Mammary epithelial cell (primary cell): ENCODE measurements around the gene ATP5ME.

Experiments
- EZH2 ChIP-seq: IDR thresholded peaks from 2 replicates; pipeline ENCODE4 v1.6.1; 2012; ENCODE audit warnings: low read length, inconsistent platforms, borderline replicate concordance
- TF ChIP-seq, protein P1 (sequence below), 2 donors: IDR thresholded peaks in 1 of 2; conservative IDR thresholded peaks in 1 of 2; 2 replicates each; pipeline ENCODE4 v1.5.1; 2011 to 2012; ENCODE audit warnings: inconsistent platforms in 2 of 2, low read length in 2 of 2, mild to moderate bottlenecking in 2 of 2, control low read depth in 1 of 2, low read depth in 1 of 2; ENCODE audit not compliant: insufficient read depth in 1 of 2; ENCODE audit errors: extremely low read depth in 1 of 2

DNA sequence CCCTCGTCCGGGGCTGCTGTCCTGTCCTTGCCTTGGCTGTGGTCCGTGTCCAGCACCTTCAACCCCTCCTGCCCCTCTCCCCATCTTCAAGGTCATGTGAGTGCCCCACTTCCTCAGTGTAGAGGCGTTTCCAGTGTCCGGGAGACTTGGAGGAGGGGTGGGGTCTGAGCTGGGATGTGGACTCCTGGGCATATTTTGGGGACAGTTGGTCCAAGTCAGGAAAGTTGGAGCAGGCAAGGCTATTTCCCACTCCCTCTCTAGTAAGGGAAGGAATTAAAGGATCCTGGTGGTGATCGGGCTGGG lies 34.5 kb upstream of the ATP5ME start:
- TF ChIP-seq, protein P1, sequence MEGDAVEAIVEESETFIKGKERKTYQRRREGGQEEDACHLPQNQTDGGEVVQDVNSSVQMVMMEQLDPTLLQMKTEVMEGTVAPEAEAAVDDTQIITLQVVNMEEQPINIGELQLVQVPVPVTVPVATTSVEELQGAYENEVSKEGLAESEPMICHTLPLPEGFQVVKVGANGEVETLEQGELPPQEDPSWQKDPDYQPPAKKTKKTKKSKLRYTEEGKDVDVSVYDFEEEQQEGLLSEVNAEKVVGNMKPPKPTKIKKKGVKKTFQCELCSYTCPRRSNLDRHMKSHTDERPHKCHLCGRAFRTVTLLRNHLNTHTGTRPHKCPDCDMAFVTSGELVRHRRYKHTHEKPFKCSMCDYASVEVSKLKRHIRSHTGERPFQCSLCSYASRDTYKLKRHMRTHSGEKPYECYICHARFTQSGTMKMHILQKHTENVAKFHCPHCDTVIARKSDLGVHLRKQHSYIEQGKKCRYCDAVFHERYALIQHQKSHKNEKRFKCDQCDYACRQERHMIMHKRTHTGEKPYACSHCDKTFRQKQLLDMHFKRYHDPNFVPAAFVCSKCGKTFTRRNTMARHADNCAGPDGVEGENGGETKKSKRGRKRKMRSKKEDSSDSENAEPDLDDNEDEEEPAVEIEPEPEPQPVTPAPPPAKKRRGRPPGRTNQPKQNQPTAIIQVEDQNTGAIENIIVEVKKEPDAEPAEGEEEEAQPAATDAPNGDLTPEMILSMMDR (conservative IDR thresholded peaks at IDR 0.05 in 1 of 2, IDR thresholded peaks at IDR 0.05 in 1 of 2; ENCODE audit: extremely low read depth in 1 of 2, insufficient read depth in 1 of 2, low read depth in 1 of 2, low read length in 2 of 2) = no peak
- no peak for TF ChIP-seq EZH2
